Measurements from ENCODE around the gene ZFYVE21. TPM values are rescaled to one million over a fixed set of nuclear protein-coding genes. Genes with fewer than 3 reads are reported as not detected.

ZFYVE21 gene
- total RNA-seq, 1 experiment from 2014 or later = 49.7 TPM

- no peak overlapping the region for H2BK20ac ChIP-seq (ENCODE audit: low read depth, low read length, poor library complexity, severe bottlenecking)
- no peak for DNase-seq
- H2BK120ac ChIP-seq (ENCODE audit: low read depth, low read length, poor library complexity, severe bottlenecking) = no peak overlapping the region
- no peak overlapping the region for H3K23ac ChIP-seq (ENCODE audit: insufficient read length, low read depth, low read length)
- H3K4me2 ChIP-seq (ENCODE audit: insufficient read depth, insufficient read length, low read length) = no peak overlapping the region
- no peak overlapping the region for H2BK5ac ChIP-seq (ENCODE audit: insufficient read length, low read length)
- no peak overlapping the region for H3K4ac ChIP-seq (ENCODE audit: low read depth, low read length)
- no peaks in the 10 kb centered on the region for H3K9me3 Mint-ChIP-seq
- H3K18ac ChIP-seq (ENCODE audit: insufficient read length, low read depth, low read length) = no peak overlapping the region
- no peaks in the 10 kb centered on the region for H3K23me2 ChIP-seq (ENCODE audit: insufficient read length, low read depth, low read length, poor library complexity, severe bottlenecking)
- WGBS (ENCODE audit: extremely low coverage, insufficient read length, low lambda C conversion rate) = no CpG with 5 or more reads among the region's 5 CpGs
- H3K14ac ChIP-seq (ENCODE audit: insufficient read depth, low read length) = no peak overlapping the region
- H2BK12ac ChIP-seq (ENCODE audit: insufficient read length, low read depth, low read length) = no peak overlapping the region
- H3T11ph ChIP-seq (ENCODE audit: low read length) = no peak overlapping the region
- no peak overlapping the region for H3K9ac ChIP-seq (ENCODE audit: extremely low read depth, insufficient read length, low read length)
- H3K79me1 ChIP-seq (ENCODE audit: insufficient read depth, low read depth, low read length, poor library complexity, severe bottlenecking) = no peaks in the 10 kb centered on the region
- no peaks in the 10 kb centered on the region for H3K9me3 ChIP-seq (ENCODE audit: control insufficient read depth, low read depth, low read length)
- no peak overlapping the region for H4K8ac ChIP-seq (replicated peaks; ENCODE audit: insufficient read length, low read depth, low read length)
- peaks cover 4% of the 10 kb centered on the region in 2 experiments; a peak in 1 of 4 replicates for H3K4me1 Mint-ChIP-seq
- no peak for TF ChIP-seq CTCF (conservative IDR thresholded peaks at IDR 0.05)
- H3K36me3 Mint-ChIP-seq (ENCODE audit: insufficient read depth in 1 of 3, low read depth in 3 of 3) = peaks cover 0 to 4% (median 0%) of the 10 kb centered on the region in 3 experiments; a peak in 2 of 7 replicates
- H3K27me3 ChIP-seq (ENCODE audit: insufficient read depth, low read length) = no peaks in the 10 kb centered on the region; the same call in 1 of the 2 replicates
- H3K4me1 ChIP-seq (ENCODE audit: insufficient read depth, low read length) = no peaks in the 10 kb centered on the region
- no peak overlapping the region for H3K4me3 Mint-ChIP-seq
- H2BK15ac ChIP-seq (ENCODE audit: low read depth, low read length) = no peak overlapping the region
- no peak overlapping the region for H2AK5ac ChIP-seq (ENCODE audit: insufficient read length, low read length)
- no peak overlapping the region for H3K56ac ChIP-seq (ENCODE audit: insufficient read length, low read depth, low read length)
- H2AFZ ChIP-seq (ENCODE audit: low read length) = no peak overlapping the region
- no peak overlapping the region for H3K27ac ChIP-seq (ENCODE audit: insufficient read length, low read depth, low read length)
- H4K91ac ChIP-seq (ENCODE audit: insufficient read length, low read depth, low read length) = no peak overlapping the region
- H4K5ac ChIP-seq (ENCODE audit: insufficient read length, low read depth, low read length) = no peak overlapping the region
- H4K20me1 ChIP-seq (ENCODE audit: control insufficient read depth, insufficient read depth, insufficient read length) = no peaks in the 10 kb centered on the region
- no peaks in the 10 kb centered on the region for H3K79me2 ChIP-seq (ENCODE audit: insufficient read depth, low read length)
- H3K27me3 Mint-ChIP-seq (ENCODE audit: low read depth) = no peaks in the 10 kb centered on the region
- no peak overlapping the region for H3K27ac Mint-ChIP-seq
Observed at GRCh38 chr14:103749452-103749851, 33.8 kb downstream of the ZFYVE21 start.
